ENCODE measurements around the gene DDX19B. TPM values are rescaled to one million over a fixed set of nuclear protein-coding genes. Genes with fewer than 3 reads are reported as not detected.
"Not testable (repeated sequence)": the region's sequence is repeated elsewhere in the genome, so short reads cannot be mapped to it uniquely, and the experiment has no call there.

DDX19B gene
- total and polyA plus RNA-seq, 2 donors from 2014 or later = 25.6 to 33.4 TPM

GRCh38 chr16:70267516-70267915 lies 31.5 kb upstream of the DDX19B start:
- Histone ChIP-seq H3K36me3 (ENCODE audit: control insufficient read depth in 2 of 3, insufficient read depth in 3 of 3, low read length in 3 of 3) (peaks cover 14 to 62% (median 42%) of the 10 kb centered on the region in 3 donors), H3K9ac (ENCODE audit: low read length in 3 of 3) (no peak overlapping the region), H3K9me3 (ENCODE audit: control insufficient read depth in 2 of 3, insufficient read depth in 1 of 3, low read length in 3 of 3) (no peaks in the 10 kb centered on the region), H3K27ac (ENCODE audit: low read depth in 2 of 2, low read length in 2 of 2) (no peak overlapping the region), H3K27me3 (ENCODE audit: control insufficient read depth, insufficient read depth, low read length) (no peaks in the 10 kb centered on the region), H3K4me1 (ENCODE audit: control insufficient read depth in 2 of 3, insufficient read depth in 2 of 3, low read depth in 1 of 3, low read length in 3 of 3) (no peaks in the 10 kb centered on the region), H3K4me3 (ENCODE audit: low read length in 3 of 3) (no peak overlapping the region)
- TF ChIP-seq CTCF (IDR thresholded peaks at IDR 0.05; ENCODE audit: borderline replicate concordance, extremely low read depth, insufficient read depth) = peak; percentile 59
- intact Hi-C loops (cut with DNase I) = no loop called here
- FAIRE-seq (no peak), DNase-seq (peak in 4 of 5 donors; percentile 37 to 75 (median 54))

- H3K9ac ChIP-seq (ENCODE audit: low read length in 3 of 3); H3K27me3 ChIP-seq (ENCODE audit: control insufficient read depth, insufficient read depth, low read length); H3K4me1 ChIP-seq (ENCODE audit: control insufficient read depth in 2 of 3, insufficient read depth in 2 of 3, low read depth in 1 of 3, low read length in 3 of 3); H3K9me3 ChIP-seq (ENCODE audit: control insufficient read depth in 2 of 3, insufficient read depth in 1 of 3, low read length in 3 of 3); H3K27ac ChIP-seq (ENCODE audit: low read depth in 2 of 2, low read length in 2 of 2); FAIRE-seq; H3K4me3 ChIP-seq (ENCODE audit: low read length in 3 of 3); DNase-seq; intact Hi-C loops (cut with DNase I): not testable (repeated sequence)
- H3K36me3 ChIP-seq (ENCODE audit: control insufficient read depth in 2 of 3, insufficient read depth in 3 of 3, low read length in 3 of 3) = peaks cover 14 to 62% (median 41%) of the 10 kb centered on the region in 3 donors
Observed at GRCh38 chr16:70267922-70268321, 31.1 kb upstream of the DDX19B start.

GRCh38 chr16:70269471-70269870 lies 29.5 kb upstream of the DDX19B start:
- Histone ChIP-seq H3K4me1 (ENCODE audit: control insufficient read depth in 2 of 3, insufficient read depth in 2 of 3, low read depth in 1 of 3, low read length in 3 of 3) (no peaks in the 10 kb centered on the region), H3K36me3 (ENCODE audit: control insufficient read depth in 2 of 3, insufficient read depth in 3 of 3, low read length in 3 of 3) (peaks cover 12 to 52% (median 40%) of the 10 kb centered on the region in 3 donors)
- no peak for DNase-seq

GRCh38 chr16:70270176-70270575 lies 28.8 kb upstream of the DDX19B start:
- no peaks in the 10 kb centered on the region for H3K4me1 ChIP-seq (ENCODE audit: control insufficient read depth in 2 of 3, insufficient read depth in 2 of 3, low read depth in 1 of 3, low read length in 3 of 3)
- intact Hi-C loops (cut with DNase I) = no loop called here
- DNase-seq = no peak
- no peak overlapping the region for H3K9ac ChIP-seq (ENCODE audit: low read length in 3 of 3)
- no peaks in the 10 kb centered on the region for H3K27me3 ChIP-seq (ENCODE audit: control insufficient read depth, insufficient read depth, low read length)
- no peak for TF ChIP-seq CTCF (IDR thresholded peaks at IDR 0.05; ENCODE audit: borderline replicate concordance, extremely low read depth, insufficient read depth)
- H3K9me3 ChIP-seq (ENCODE audit: control insufficient read depth in 2 of 3, insufficient read depth in 1 of 3, low read length in 3 of 3) = no peaks in the 10 kb centered on the region
- no peak overlapping the region for H3K4me3 ChIP-seq (ENCODE audit: low read length in 3 of 3)
- peaks cover 12 to 45% (median 34%) of the 10 kb centered on the region in 3 donors for H3K36me3 ChIP-seq (ENCODE audit: control insufficient read depth in 2 of 3, insufficient read depth in 3 of 3, low read length in 3 of 3)
- H3K27ac ChIP-seq (ENCODE audit: low read depth in 2 of 2, low read length in 2 of 2) = no peak overlapping the region
- FAIRE-seq = no peak

More at GRCh38 chr16:70269471-70269870, 29.5 kb upstream of the DDX19B start:
- Histone ChIP-seq H3K9me3 (ENCODE audit: control insufficient read depth in 2 of 3, insufficient read depth in 1 of 3, low read length in 3 of 3) (no peaks in the 10 kb centered on the region), H3K27me3 (ENCODE audit: control insufficient read depth, insufficient read depth, low read length) (no peaks in the 10 kb centered on the region), H3K9ac (ENCODE audit: low read length in 3 of 3) (no peak overlapping the region), H3K4me3 (ENCODE audit: low read length in 3 of 3) (no peak overlapping the region), H3K27ac (ENCODE audit: low read depth in 2 of 2, low read length in 2 of 2) (no peak overlapping the region)
- intact Hi-C loops (cut with DNase I) = no loop called here
- no peak for FAIRE-seq
- no peak for TF ChIP-seq CTCF (IDR thresholded peaks at IDR 0.05; ENCODE audit: borderline replicate concordance, extremely low read depth, insufficient read depth)

Measured in kidney (tissue), 14 donors.